TTC549 (cell line): ENCODE data around the gene UBP1.
"Not testable (repeated sequence)": the region's sequence is repeated elsewhere in the genome, so short reads cannot be mapped to it uniquely, and the experiment has no call there.

ENCODE experiments used
- FAIRE-seq: peaks from 2 replicates; lab custom pipeline; 2012; peaks lifted over from hg19 to GRCh38; lab: Jason Lieb, UNC

UBP1 gene

GRCh38 chr3:33433843-33434242, 6.4 kb downstream of the UBP1 start:
- FAIRE-seq, result no peak

DNA sequence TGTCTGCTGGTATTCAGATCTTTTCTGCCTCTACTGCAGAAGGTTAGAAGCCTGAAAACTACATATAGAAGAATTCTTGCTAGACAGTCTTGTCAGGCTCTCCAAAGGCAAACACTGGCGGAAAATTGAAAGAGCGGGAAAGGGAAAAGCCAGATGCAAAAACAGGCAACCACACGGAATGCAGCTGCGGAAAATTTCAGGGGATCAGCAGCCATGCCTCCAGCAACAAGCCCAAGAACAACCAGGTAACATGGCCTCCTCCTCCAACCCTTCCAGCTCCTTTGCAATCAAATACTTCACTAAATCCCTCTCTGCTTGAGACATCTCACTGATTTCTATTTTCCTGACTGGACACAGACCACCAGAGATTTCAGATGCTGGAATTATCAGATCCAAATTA, 9.6 kb downstream of the UBP1 start:
- FAIRE-seq, result no peak

DNA sequence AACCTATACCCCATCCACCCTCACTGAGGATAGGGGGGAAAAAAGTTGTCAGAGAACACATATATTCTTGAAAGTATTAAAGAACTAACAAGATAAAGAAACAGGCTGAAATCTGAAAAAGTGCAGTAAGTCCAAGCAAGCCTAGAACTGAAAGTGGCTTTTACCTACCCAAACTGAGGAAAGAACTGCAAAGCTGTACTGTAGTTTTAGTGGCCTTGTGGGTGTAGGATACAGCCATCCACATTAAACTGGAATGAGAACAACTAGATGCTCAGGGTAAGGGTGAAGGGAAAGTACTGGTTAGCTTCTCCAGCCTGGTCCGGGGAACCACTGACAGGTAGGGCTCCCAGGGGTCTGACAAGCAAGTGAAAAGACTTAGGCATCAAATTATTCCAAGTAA, 10.1 kb downstream of the UBP1 start:
- no peak for FAIRE-seq

DNA sequence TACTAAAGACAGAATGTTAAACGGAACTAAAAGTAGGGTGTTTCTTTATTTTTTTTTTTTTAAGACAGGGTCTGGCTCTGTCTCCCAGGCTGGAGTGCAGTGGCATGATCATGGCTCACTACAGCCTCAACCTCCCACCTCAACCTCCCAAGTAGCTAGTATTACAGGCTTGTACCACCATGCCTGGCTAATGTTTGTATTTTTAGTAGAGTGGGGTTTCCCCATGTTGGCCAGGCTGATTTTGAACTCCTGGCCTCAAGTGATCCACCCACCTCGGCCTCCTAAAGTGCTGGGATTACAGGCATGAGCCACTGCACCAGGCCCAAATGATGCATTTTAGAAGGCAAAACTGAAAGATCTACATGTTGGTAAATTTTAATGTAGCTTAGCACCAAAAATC, 10.9 kb downstream of the UBP1 start:
- not testable (repeated sequence) for FAIRE-seq

DNA sequence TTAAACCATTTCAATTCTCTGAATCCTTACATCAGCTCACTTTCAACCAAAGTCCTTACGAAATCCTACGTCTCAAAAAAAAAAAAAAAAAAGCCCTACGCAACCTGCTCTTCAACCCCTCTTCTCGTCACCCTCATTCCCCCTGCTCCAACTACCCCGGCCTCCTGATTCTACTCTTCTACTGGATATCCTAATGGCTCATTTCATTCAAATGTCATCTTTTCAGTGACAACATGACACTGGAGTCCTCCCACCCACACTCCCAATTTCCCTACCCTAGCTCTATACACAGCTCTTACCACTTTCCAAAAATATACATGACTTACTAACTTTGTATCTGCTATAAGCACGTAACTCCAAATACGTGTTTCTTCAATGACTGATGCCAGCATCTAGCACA, 11.5 kb downstream of the UBP1 start:
- no peak for FAIRE-seq

DNA sequence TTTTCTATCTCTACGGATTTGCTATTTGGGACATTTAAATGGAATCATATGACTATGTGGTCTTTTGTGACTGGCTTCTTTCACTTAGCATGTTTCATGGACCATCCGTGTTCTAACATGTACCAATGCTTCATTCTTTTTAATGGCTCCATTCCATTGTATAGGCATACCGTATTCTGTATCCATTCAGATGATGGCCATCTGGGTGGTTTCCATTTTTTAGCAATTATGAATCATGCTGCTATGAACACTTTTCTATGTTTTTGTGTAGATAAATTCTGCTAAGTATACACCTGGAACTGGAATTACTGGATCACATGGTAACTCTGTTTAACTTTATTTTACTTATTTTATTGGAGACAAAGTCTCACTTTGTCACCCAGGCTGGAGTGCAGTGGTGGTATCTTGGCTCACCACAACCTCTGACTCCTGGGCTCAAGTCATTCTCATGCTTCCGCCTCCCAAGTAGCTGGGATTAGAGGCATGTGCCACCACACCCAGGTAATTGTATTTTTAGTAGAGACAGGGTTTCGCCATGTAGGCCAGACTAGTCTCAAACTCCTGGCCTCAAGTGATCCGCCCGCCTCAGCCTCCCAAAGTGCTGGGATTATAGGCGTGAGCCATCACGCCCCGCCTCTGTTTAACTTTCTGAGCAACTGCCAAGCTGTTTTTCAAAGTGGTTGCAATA, 13.4 kb downstream of the UBP1 start:
- no peak for FAIRE-seq

DNA sequence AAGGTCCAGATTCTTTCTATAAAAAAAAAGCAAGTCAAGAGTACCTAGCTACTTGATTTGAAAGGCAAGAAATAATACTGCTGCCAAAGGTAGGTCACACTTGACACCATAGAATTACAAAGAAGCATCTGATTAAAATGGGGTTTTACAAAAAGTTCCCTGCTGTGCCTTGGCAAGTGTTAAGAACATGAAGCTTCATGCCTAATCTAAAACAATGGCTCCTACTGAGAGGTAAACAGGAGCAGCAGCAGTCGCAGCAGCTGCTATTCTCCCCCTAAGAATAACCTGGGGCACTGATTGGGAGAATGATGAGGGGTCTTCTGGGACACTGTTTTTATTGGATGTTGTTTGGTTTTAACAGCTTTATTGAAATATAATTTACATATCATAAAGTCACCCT, 14.1 kb downstream of the UBP1 start:
- no peak for FAIRE-seq

DNA sequence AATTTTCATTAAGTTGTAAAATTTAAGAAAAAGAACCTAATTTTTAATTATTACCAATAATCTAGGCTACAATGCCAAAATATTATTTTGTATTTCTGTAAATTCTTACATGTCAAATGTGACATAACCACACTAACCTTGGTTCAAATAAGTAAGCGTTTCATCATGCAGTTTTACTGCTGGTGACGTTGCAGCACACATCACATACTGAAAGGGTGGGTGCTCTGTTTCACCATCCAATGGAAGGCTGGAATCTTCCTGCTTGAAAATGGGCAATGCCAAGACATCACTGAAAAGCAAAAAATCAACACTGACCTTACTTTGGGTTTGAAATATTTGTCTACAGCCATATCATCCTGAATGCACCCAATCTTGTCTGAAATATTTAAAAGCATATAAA, 14.8 kb downstream of the UBP1 start:
- FAIRE-seq, result no peak

GRCh38 chr3:33424606-33425452, 15.4 kb downstream of the UBP1 start:
- no peak for FAIRE-seq

DNA sequence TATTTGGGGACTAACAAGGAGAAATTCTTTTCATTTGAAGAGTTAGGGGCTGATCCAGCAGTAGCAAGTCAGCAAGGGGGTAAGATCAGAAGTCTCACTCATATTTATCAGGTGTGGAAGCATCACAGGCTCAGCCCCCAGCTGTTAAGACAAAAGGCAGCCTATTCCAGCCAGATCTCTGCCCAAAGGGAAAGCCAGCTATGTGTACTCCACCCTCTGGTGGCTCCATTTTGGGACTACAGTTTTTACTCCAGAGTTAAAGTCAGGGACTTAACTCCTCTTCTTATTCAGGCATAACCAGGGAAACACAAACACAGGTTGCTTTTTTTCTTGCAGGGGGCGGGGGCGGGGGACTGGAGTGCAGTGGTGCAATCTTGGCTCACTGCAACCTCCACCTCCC, 19.2 kb downstream of the UBP1 start:
- FAIRE-seq, result no peak

GRCh38 chr3:33419948-33420347, 20.3 kb downstream of the UBP1 start:
- no peak for FAIRE-seq

- FAIRE-seq, result no peak
Measured at GRCh38 chr3:33417066-33417673, 23.0 kb downstream of the UBP1 start.

GRCh38 chr3:33410816-33411215, 29.4 kb downstream of the UBP1 start:
- FAIRE-seq, result not testable (repeated sequence)

DNA sequence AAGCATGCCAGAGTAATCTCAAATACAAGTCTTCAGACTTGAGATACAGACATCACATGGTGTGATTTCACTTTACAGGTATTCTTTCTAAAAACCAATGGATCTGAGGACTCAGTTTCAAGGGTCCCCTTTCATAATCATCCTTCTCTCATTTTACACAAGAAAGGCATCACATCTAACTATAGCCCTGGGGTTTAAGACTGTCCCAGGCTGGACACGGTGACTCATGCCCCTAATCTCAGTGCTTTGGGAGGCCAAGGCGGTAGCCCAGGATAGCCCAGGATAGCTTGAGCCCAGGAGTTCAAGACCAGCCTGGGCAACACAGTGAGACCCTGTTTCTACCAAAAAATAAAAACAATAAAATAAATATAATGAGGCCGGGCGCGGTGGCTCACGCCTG, 36.4 kb downstream of the UBP1 start:
- FAIRE-seq, result no peak

DNA sequence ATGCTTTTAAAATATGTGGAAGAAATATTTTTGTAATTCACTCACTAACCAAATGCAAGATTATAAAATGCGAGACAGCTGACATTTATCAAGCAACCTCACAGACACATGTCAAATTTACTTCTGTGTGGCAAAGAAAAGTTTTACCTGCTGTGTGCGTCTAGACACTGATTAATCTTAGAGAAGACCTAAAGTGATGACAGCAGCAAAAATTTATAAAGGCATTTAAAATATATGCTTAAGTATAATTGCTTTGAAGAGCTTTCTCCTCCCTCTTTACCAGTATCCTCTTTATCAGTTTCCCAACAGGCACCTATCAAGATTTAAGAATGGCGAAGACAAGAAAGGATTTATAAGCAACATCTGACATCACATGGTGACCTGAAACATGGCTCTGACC, 37.3 kb downstream of the UBP1 start:
- FAIRE-seq, result no peak

GRCh38 chr3:33401781-33402180, 38.4 kb downstream of the UBP1 start:
- no peak for FAIRE-seq

DNA sequence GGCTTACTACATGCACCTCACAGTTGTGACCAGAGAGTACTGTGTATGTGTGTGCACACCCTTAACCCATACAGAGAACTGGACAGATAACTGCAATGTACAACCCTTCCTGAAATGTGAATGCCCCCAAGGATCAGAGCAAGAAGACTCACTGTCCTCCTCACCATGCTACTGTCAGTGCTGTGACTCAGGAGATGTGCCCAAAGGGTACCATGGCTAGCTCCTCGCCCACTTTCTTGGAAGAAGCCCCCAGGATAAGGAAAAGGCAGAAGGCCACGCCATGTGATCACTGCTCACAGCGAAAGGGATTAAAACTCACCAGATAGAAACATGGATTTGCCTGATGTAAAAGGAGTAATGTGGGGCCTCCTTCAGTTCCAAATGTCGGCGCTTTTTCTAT, 41.8 kb downstream of the UBP1 start:
- FAIRE-seq, result no peak

DNA sequence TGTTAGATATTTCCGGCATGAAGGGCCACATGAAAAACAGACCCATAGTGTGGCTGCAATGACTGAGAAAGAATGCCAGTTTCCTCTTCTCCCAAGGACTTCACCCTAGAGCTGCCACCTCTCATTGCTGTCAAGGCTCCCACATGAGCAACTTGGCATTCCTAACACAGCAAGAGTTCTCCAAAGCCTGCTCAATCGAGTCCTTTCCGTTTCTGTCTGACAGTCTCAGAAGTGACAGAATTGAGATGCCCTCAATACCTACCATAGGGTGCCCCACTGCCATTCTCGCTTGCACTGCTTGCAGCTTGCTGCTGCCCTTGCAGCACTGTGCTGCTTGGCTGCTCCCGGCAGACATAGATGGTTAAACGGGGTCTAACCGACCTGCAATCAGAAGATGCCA, 44.3 kb downstream of the UBP1 start:
- FAIRE-seq, result no peak

DNA sequence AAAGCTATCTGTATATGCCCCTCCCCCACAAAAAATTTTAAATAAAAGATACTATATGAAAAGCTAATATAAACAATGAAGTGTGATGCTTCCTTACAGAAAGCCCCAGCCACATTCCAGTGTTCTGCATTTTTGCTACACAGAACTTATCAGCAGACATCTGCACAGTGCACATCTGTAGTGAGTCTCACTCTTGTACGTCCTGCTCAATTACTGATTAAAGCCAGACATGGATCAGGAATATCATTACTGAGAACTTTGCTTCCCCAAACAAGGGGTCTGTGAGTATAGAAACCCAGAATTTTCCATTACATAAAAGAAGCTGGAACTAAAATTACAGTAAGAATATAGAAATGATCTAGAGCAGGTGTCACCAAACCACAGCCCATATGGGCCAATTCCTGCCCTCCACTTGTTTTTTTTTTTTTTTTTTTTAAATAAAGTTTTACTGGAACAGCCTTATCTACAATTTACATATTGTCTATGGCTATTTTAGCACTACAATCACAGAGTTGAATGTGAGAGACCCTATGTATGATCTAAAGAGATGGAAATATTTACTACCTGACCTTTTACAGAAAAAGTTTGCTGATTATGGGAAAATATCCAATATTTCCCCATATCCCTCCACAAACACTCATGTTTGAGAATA, 45.7 kb downstream of the UBP1 start:
- no peak for FAIRE-seq

- FAIRE-seq, result no peak
Measured at GRCh38 chr3:33392703-33393125, 47.5 kb downstream of the UBP1 start.

DNA sequence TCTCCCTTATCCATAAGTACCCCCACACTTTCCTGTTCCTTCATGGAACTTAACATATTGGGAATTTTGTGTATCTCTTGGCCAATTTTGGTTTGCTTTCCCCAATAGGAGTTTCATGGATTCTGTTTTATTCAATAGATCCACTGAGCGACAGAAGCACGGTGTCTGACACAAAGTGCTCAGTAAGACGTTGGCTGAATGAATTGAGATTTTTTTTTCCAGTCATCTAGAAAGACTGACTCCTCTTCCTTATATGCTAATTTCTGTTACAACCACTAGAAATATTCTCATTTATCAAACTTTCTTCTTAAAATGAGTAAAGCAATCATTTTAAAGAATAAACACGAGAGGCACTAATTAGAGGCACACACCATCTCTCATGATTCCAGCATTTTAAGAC, 48.1 kb downstream of the UBP1 start:
- no peak for FAIRE-seq

GRCh38 chr3:33391255-33391995, 48.8 kb downstream of the UBP1 start:
- no peak for FAIRE-seq
